NOMO-1 (cell line): ENCODE measurements around the gene RBM23.

ENCODE experiments used
- DNase-seq, 2 experiments: peaks; one replicate each; lab custom pipeline; 2025; ENCODE audit not compliant: unreplicated experiment in 2 of 2; lab: John Stamatoyannopoulos, UW

Gene RBM23

GRCh38 chr14:22887260-22887989 lies 31.5 kb downstream of the RBM23 start:
- peak; percentile 76 to 86 for DNase-seq

GRCh38 chr14:22886500-22887259 lies 32.3 kb downstream of the RBM23 start:
- peak; percentile 70 to 73 for DNase-seq

GRCh38 chr14:22885975-22886374 lies 33.0 kb downstream of the RBM23 start:
- no peak for DNase-seq

DNA sequence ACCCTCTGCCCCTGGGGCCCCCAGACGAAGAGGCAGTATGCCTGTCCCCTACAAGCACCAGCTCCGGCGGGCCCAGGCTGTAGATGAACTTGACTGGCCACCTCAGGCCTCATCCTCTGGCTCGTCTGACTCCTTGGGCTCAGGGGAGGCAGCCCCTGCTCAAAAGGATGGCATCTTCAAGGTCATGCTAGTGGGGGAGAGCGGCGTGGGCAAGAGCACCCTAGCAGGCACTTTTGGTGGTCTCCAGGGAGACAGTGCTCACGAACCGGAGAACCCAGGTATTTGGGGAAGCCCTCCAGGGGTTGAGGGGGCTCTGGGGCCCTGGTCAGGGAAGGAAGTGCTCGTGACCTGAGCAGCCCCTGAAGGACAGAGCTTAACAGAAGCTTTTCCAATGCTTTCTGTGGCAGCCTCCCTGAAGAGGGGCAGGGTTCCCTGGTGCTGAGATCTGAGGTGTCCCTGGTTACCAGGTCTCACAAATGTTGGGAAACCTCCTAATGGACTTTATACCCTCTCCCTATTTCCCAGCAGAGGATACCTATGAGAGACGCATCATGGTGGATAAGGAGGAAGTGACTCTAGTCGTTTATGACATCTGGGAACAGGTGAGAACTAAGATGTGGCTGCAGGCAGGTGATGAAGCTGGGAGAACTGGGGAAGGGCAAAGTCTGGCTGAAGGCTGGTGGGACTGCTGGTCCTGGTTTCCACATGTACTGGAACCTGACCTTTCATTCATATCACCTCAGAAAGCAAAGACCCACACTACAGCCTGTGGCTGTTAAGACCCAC lies 34.0 kb downstream of the RBM23 start:
- DNase-seq, result no peak

- DNase-seq, result no peak
Measured at GRCh38 chr14:22884076-22884737, 34.7 kb downstream of the RBM23 start.

DNA sequence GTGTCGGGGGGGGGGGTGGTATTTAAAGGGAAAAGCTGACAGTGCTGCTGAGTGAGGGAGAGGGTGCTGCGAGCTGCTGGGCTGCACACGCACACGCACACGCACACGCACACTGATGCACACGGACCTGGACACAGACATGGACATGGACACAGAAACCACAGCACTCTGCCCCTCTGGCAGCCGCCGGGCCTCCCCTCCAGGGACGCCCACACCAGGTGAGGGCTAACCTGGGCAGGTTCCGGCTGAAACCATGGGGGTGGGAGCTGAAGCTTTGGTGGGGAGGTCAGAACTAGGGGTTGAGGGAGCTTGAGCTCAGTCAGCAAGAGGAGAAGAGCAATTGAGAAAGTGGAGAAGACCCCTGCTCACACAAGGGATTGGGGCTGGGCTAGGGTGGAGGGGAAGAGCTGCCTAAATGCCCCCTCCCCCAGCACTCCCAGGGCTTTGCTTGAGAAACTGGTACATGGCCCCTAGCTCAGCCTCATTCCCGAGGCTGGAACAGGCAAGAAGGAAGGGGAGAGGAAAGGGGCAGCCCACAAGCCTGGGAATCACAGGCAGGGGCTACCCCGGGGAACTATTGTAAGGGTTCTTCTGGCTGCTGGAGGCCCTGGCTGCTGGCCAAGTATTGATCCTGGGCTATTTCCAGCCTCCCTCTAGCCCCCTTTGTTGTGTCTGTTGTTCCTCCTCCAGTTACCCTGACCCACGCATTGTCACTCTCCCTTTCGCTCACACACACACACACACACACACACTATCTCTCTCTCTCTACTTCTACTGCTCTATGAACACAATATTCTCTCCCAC lies 35.6 kb downstream of the RBM23 start, which contains the start of gene REM2:
TSS of gene REM2 (plus strand) at position 50 of the 804 bp plus-strand sequence. CDS start at position 116, 66 bp downstream.
- DNase-seq, result no peak

DNA sequence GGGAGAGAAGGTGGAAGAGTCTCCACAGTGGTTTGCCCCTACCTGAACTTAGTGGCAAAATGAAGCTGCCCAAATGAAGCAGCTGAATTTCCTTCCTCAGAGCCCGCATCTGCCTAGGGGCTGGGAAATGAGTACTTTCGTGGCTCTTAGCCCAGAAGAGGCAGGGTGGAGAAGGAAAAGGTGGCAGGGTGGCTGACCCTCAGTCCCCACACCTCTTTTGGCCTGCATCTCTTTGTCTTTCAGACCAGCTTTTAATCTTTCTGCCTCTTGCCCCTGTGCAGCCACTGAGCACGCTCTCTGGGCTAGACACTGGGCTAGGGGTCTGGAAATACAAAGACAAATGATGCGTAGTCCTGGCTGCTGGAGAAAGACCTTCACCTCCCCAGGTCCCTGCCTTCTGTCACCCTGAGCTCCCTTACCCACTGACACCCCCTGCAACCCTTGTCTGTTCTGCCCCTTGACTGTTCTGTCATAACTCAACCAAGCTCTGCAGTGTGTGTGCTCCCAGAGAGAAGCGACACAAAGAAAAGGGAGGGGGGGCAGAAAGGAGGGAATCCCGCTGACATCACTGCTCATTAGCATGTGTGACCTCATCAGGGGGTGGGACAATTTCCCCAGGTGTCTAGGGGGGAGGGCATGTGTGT lies 36.3 kb downstream of the RBM23 start:
- no peak for DNase-seq

DNA sequence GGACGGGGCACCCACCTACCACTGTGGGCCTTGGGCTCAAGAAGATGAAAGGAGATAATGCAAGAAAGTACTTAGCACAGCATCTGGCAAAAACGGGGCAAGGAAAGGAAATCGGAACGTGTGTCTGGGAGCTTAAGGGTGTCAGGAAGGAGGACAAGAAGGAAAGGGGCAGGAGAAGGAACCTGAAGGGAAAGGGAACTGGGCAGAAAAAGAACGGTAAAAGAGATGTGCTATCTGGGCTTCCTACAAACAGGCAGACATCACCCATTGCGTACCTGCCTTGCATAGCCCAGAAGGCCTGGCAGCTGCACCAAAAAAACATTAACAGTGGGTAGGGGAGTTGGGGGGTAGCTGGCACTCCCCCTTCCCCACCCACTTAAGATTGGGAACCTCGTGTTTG lies 36.9 kb downstream of the RBM23 start:
- DNase-seq, result no peak

GRCh38 chr14:22878271-22879246 lies 40.4 kb downstream of the RBM23 start:
- DNase-seq, result no peak

GRCh38 chr14:22877000-22877501 lies 41.9 kb downstream of the RBM23 start:
- no peak for DNase-seq

DNA sequence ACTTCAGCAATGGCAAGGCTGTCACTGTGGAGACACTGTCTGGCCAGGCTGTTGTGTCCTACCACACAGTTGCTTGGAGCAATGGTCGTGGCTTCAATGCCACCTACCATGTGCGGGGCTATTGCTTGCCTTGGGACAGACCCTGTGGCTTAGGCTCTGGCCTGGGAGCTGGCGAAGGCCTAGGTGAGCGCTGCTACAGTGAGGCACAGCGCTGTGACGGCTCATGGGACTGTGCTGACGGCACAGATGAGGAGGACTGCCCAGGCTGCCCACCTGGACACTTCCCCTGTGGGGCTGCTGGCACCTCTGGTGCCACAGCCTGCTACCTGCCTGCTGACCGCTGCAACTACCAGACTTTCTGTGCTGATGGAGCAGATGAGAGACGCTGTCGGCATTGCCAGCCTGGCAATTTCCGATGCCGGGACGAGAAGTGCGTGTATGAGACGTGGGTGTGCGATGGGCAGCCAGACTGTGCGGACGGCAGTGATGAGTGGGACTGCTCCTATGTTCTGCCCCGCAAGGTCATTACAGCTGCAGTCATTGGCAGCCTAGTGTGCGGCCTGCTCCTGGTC lies 43.1 kb downstream of the RBM23 start:
- DNase-seq, result no peak

DNA sequence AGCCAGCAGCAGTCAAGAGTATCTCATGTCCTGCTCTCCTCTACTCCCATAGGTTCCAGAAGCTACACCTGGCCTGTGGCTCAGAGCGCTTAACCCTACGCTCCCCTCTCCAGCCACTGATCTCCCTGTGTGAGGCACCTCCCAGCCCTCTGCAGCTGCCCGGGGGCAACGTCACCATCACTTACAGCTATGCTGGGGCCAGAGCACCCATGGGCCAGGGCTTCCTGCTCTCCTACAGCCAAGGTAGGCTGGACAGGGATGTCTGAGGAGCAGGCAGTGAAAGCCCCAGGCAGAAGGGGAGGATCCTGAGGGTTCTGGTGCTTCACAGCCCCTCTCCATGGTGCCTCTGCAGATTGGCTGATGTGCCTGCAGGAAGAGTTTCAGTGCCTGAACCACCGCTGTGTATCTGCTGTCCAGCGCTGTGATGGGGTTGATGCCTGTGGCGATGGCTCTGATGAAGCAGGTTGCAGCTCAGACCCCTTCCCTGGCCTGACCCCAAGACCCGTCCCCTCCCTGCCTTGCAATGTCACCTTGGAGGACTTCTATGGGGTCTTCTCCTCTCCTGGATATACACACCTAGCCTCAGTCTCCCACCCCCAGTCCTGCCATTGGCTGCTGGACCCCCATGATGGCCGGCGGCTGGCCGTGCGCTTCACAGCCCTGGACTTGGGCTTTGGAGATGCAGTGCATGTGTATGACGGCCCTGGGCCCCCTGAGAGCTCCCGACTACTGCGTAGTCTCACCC lies 43.8 kb downstream of the RBM23 start:
- no peak for DNase-seq

GRCh38 chr14:22872833-22873520 lies 46.0 kb downstream of the RBM23 start:
- no peak for DNase-seq

DNA sequence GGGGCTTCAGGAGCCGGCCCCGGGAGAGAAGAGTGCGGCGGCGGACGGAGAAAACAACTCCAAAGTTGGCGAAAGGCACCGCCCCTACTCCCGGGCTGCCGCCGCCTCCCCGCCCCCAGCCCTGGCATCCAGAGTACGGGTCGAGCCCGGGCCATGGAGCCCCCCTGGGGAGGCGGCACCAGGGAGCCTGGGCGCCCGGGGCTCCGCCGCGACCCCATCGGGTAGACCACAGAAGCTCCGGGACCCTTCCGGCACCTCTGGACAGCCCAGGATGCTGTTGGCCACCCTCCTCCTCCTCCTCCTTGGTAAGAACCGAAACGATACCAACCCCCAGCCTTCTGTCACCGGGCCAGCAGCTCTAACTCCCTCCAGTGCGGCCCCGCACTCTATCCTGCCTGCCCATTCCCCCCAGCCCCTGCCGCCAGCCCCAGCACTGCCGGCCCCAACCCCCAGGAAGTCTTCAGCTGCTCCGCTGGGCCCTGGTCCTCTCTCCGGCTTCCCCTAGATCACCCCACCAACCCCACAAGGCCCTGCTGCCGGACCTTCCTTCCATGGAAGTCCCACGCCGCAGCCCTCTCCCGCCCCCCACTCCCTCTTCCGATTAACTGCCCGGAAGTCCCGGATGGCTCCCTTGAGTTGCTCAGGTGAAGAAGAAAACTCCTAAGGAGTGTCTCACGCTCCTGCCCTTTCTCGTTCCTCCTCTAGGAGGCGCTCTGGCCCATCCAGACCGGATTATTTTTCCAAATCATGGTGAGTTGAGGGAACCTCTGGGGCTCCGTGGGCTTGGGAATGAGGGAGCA lies 46.7 kb downstream of the RBM23 start:
- peak; percentile 46 to 52 for DNase-seq

- DNase-seq, result peak; percentile 81 to 87
Measured at GRCh38 chr14:22871224-22872032, 47.5 kb downstream of the RBM23 start, which contains the start of gene LRP10. TSS of gene LRP10 (plus strand) at chr14:22871740. CDS start at chr14:22872304, 564 bp downstream.
